Measurements from ENCODE around the gene UBXN2A. TPM values are rescaled to one million over a fixed set of nuclear protein-coding genes. Genes with fewer than 3 reads are reported as not detected.

Gene UBXN2A, protein sequence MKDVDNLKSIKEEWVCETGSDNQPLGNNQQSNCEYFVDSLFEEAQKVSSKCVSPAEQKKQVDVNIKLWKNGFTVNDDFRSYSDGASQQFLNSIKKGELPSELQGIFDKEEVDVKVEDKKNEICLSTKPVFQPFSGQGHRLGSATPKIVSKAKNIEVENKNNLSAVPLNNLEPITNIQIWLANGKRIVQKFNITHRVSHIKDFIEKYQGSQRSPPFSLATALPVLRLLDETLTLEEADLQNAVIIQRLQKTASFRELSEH
- total RNA-seq (2014; rRNA removed; shearing (Covaris generic)) = 35.9 and 36.5 TPM in 2 replicates

DNA sequence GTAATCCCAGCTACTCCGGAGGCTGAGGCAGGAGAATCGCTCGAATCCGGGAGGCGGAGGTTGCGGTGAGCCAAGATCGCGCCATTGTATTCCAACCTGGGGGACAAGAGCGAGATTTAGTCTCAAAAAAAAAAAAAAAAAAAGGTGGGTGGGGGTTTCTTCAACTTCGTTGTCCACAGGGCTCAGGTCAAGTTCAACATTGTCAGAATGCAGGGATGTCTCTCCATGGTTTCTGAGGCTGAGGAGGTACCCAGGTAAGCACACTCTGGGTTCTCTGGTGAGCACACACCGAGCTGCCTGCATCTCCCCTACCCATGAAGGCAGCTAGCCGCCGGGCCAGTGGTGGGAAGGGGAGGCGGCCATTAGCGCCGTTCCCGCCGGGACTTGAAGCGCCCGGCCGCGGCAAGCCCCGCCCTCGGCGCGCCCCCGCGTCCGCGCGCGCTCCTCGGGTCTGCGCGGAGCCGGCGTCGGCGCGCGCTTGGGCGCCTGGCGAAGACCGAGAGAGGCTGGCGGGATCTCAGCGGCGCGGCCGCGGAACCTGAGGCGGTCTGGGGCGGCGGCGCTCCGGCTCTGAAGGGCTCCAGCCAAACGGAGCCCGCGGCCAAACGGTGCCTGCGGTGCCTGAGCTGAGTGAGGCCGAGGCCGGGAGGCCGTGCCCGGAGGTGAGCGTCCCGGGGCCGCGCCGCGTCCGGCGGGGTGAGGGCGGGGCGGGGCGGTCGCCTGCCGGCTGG lies at the start of gene UBXN2A:
UBXN2A (plus strand) TSS at position 477 of the 731 bp plus-strand sequence. CDS start 17,852 bp downstream, outside the sequence.
- DNase-seq (ENCODE audit: low spot score) = peak; percentile 47

GRCh38 chr2:23900133-23900532 lies 40.1 kb upstream of the UBXN2A start:
- DNase-seq (ENCODE audit: low spot score) = no peak

DNA sequence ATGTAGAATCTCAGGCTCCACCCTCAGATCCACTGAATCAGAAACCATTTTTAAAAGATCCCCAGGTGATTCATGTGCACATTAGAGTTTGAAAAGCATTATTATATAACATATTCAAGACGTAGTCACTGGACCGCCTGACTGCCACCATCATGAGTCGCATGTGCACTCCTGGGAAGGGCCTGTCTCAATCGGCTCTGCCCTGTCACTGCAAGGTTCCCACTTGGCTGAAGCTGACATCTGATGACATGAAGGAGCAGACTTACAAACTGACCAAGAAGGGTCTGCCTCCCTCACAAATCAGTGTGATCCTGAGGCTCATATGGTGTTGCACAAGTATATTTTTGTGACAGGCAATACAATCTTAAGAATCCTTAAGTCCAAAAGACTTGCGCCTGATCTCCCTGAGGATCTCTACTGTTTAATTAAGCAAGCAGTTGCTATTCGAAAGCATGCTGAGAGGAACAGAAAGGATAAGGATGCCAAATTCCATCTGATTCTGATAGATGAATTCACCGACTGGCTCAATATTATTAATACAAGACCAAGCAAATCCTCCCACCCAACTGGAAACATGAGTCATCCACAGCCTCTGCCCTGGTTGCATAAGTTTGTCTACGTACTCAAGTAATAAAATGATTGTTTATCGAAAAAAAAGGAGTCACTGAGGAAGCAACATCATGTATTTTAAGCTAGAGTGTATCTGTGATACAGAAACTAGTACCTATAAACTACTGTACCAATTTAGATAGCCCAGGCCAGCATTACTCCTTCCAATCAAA lies 39.5 kb upstream of the UBXN2A start:
- peak; percentile 60 for DNase-seq (ENCODE audit: low spot score)

DNA sequence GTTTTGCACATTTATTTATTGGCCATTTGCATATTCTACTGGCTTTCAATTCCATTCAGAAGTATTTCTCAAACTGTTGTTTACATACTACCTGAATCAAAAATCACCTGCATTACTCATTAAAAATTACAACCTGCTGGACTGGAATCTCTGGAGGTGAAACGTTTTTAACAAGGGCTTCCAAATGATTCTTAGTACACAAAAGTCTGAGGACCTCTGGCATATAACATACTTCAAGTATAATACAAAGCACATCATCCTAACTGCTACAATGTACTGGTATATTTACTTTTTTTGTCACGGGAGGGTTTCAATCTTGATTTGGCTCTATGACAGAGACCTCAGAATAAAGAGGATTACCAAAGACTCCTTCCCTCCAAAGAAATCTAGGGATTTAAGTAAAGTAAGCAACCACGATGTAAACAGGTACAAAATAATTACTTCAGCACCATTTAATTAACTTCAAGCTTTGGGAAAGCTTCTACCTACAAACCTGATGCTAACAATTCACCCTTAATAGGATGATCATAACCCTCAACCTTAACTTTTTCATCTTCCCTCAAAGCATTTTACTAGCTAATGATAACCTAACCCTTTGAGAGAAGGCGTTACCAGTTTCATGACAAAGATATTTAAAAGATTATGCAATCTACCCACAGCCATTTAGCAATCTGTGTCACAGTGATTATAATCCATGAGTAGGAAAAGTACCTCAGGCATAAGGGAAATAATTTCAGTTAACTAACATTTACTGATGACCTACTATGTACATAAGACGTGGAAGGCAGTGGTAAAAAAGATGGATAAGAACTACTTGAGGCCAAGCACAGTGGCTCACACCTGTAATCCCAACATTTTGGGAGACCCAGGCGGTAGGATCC lies 38.1 kb upstream of the UBXN2A start:
- DNase-seq (ENCODE audit: low spot score) = no peak

DNA sequence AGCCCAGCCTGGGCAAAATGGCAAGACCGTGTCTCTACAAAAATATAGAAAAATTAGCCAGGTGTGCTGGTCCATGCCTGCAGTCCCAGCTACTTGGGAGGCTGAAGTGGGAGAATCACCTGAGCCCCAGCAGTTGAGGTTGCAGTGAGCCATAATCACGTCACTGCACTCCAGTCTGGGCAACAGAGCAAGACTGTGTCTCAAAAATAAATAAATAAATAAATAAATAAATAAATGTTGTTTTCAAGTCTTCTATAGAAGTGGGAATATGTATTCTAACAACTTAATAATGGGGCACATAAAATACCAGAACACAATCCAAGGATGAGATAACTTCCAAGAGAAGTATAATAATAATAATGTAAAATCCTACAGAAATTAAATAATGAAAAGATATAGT lies 37.2 kb upstream of the UBXN2A start:
- DNase-seq (ENCODE audit: low spot score) = no peak

DNA sequence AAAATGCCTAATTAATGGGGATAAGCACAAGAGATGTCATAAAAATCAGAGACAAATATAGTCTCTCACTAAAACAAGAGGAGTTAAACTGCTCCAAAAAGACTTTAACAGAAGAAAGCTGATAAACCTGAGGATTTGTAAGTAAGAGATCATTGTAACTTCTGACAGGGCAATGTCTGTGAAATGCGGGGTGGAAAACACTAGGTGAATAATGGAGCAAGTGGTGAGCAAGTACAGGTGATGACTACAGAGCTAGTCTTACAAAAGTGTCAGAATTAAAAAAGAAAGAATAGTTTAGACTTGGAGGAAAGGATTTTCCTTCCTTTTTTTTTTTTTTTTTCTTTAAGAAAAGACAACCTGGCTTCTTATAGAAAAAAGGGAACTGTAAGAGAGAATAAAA lies 36.0 kb upstream of the UBXN2A start:
- DNase-seq (ENCODE audit: low spot score) = no peak

DNA sequence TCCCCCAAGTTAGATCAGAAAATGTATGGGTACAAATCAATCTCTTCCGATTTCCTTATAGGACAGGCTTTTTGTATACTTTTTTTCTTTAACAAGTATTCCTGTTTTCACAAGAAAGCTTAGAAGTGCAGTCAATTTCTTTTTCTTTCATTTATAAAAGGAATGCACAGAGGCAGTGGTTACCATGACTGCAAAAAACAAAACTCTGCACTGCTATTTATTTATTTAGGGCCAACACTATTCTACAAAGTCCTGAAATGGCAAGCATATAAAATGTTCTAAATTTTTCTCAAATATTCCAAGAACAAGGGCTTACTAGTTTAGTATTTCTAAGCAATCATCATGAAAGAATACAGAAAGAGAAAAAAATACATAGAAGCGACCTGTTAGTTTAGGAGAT lies 35.6 kb upstream of the UBXN2A start:
- no peak for DNase-seq (ENCODE audit: low spot score)

DNA sequence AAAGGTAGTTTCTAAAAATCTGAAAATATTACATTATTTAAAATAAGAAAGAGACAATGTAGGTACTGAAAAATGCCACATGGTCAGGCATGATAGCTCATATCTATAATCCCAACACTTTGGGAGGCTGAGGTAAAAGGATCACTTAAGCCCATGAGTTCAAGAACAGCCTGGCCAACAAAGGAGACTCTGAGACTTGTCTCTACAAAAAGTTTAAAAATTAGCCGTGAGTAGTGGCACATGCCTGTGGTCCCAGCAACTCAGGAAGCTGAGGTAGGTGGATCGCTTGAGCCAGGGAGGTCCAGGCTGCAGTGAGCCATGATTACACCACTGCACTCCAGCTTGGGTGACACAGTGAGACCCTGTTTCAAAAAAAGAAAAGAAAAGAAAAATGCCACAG lies 35.1 kb upstream of the UBXN2A start:
- no peak for DNase-seq (ENCODE audit: low spot score)

DNA sequence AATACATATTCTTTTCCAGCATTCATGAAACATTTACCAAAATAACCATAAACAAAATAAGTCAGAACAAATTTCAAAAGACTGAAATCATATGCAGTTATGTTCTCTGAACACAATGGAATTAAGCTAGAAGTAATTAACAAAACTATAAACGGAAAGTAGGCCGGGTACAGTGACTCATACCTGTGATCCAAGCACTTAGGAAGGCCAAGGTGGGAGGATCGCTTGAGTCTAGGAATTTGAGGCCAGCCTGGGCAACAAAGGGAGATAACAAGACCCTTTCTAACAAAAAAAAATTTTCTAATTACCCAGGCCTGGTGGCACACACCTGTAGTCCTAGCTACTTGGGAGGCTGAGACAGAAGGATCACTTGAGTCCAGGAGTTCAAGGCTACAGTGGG lies 28.2 kb upstream of the UBXN2A start:
- DNase-seq (ENCODE audit: low spot score) = peak; percentile 34

DNA sequence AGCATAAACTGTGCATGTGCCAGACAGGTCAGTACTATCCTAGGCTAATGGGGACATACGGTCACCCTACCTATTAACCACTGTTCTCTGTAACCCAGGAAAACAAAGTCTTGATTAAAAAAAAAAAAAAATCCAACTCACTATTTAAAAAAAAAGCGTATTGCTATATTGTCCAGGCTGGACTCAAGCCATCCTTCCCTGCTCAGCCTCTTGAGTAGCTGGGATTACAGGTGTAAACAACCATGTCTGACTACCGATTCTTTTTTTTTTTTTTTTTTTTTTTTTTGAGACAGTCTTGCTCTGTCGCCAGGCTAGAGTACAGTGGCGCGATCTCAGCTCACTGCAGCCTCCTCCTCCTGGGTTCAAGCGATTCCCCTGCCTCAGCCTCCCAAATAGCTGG lies 24.9 kb upstream of the UBXN2A start:
- no peak for DNase-seq (ENCODE audit: low spot score)

GRCh38 chr2:23916727-23917405 lies 23.4 kb upstream of the UBXN2A start:
- no peak for DNase-seq (ENCODE audit: low spot score)

DNA sequence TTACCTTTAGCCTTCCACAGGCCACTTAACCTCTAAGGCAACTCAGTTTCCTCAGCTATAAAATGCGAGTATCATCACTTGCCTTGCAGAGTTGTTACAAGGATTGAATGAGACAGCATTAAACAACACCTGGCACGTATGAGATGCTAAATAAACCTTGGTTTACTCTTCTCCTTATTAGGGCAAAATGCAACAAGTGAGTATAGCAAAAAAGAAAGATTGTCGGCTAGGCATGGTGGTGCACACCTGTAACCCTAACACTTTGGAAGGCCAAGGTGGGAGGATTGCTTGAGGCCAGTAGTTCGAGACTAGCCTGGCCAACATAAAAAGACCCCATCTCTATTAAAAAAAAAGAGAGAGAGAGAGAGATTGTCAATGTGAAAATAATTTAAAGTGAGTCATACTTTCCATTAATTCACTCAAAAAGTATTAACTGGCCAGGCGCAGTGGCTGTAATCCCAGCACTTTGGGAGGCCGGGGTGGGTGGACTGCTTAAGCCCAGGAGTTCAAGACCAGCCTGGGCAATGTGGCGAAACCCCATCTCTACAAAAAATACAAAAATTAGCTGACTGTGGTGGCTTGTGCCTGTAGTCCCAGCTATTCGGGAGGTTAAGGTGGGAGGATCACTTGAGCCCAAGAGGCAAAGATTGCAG lies 21.3 kb upstream of the UBXN2A start:
- DNase-seq (ENCODE audit: low spot score) = no peak

DNA sequence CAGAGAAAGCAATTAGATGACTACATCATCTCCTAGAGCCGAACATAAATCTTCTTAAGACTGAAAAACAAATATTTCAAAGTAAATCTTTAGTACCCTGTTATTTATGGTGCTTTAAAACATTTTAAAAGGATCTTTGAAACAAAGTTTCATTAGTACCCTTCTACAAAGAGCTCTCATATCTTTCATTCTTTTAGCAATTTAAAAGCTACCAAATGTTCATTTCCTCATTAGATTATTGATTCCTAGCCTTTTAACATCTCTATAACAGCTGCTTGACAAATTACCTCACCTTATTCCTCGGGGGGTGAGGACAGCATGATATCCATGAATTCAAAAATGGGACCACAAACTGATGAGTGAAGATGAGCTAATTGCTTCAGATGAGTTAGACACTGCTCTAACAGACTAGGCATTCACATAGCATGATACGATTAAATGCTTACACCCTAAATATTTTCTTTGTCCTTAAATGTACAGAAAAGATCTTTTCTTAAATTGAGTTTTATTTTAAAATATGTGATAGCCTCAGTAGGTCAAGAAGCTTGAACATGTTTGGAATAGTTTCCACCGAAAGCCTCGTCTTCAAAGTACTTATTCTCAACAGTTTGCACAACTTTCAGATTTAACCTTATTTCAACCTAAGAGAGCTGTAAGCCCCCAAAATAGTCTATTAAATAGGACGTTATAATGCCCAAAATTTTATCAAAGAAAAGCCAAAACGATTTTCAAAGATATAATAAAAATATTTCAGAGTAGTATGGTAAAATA lies 15.5 kb upstream of the UBXN2A start:
- no peak for DNase-seq (ENCODE audit: low spot score)

- peak; percentile 67 for DNase-seq (ENCODE audit: low spot score)
These were observed 14.5 kb upstream of the UBXN2A start for GRCh38 chr2:23925702-23926289.

DNA sequence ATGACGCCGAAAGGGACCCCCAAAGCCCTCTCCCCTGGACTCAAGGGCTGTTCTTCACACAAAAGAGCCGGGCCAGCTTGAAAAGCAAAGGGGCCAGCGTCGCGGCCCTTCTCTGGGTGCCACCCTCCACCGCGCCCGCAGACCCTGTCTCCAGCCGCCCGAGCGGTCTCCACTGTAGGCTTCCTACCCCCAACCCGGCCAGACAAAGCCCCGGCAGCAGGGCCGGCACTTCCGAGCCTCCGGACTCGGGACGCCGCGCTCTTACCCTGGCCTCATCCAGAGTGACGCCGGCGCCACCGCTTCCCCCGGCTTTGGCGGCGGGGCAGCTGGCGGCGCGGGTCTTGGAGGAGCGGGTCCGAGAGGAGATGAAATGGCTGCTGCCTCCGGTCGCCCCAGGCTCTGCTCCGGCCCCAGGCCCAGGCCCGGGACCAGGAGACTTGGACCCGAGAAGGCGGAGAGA lies 13.9 kb upstream of the UBXN2A start:
- DNase-seq (ENCODE audit: low spot score) = no peak

DNA sequence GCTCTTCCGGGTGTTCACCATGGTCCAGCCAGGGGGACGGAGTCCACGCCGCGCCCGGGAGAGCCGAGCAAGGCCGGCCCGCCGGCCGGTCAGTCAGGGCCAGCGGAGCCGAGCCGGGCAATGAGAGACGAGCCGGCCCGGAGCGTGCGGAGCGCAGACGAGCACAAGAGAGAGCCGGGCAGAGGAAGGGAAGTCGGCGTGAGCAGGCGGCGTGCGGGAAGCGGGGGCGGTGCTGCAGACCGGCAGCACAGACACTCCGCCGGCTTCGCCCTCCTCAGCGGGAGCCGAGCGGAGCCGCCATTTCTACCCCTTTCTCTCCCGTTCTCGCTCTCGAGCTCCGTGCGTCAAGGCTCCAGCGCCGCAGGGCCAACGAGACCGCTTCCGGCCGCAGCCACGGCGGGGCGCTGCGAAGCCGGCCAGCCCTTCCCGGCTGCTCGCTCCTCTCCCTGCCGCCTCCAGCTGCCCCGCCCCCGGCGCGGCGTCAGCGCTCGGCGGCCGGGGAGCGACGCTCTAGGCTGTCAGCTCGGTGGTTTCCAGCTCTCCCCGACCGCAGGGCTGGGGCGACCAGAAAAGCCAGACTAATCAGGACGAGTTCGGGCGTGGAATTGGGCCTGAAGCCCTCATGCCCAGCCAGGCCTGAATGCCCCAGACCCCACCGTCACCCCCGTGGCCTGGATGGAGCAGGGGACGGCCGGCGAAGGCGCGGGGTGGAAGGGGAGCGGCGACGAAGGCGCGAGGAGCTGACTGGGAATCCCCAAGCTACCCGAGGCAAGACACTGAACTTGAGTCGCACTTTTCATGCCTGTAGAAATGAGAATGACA lies 13.3 kb upstream of the UBXN2A start, which contains the start of gene ATAD2B:
ATAD2B (minus strand) TSS at position 374 of the 822 bp plus-strand sequence; CDS start at position 21, 353 bp downstream.
- peak; percentile 86 for DNase-seq (ENCODE audit: low spot score)

DNA sequence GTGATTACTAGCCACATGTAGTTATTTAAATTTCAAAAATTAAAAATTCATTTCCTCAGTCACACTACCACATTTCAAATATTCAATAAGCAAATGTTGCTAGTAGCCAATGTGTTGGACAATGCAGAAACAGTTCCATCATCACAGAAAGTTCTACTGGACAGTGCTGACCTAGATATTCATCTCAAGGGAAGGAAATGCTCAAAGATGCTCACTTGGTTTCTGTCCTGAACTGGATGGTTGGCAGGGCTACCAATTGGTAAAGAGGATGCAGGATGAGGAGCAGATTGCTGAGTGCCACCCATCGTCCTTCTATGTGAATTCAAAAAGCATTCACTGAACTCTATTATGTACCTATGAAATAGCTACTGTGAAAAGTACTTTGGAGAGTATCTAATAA lies 6.0 kb upstream of the UBXN2A start:
- DNase-seq (ENCODE audit: low spot score) = no peak
